GM23338 (cell line): ENCODE data around the gene DRAXIN. TPM values are rescaled to one million over a fixed set of nuclear protein-coding genes. Genes with fewer than 3 reads are reported as not detected.
A peak's percentile ranks its signal among the peaks of the same experiment; 100 is the strongest.

Experiments
- ATAC-seq: fragments of 200-7000 bp; cut with Tn5 transposase; 3 replicates; pipeline ENCODE4 v1.9.1; 2020
- DNase-seq: peaks from one replicate; pipeline ENCODE4 v3.0.0-alpha.2; 2015; ENCODE audit warnings: low spot score
- H2AFZ ChIP-seq: fragments of 200-600 bp; sonication (generic); 2 replicates; pipeline ENCODE4 v1.8.0; 2016; ENCODE audit warnings: antibody characterized with exemption, mild to moderate bottlenecking, moderate library complexity
- H3F3A ChIP-seq: fragments of 200-600 bp; sonication (generic); replicated peaks from 2 replicates; pipeline ENCODE4 v1.8.0; 2017; ENCODE audit warnings: antibody characterized with exemption, mixed run types, low read depth
- H3K27ac ChIP-seq: fragments of 200-600 bp; sonication (generic); 2 replicates; pipeline ENCODE4 v1.6.1; 2016; ENCODE audit warnings: low read depth
- H3K27me3 ChIP-seq: fragments of 200-600 bp; sonication (generic); 2 replicates; pipeline ENCODE4 v1.8.0; 2016; ENCODE audit warnings: mild to moderate bottlenecking, mixed run types, moderate library complexity; ENCODE audit not compliant: insufficient read depth
- H3K36me3 ChIP-seq: fragments of 200-600 bp; sonication (generic); 2 replicates; pipeline ENCODE4 v1.8.0; 2016; ENCODE audit warnings: mild to moderate bottlenecking; ENCODE audit not compliant: insufficient read depth
- H3K4me1 ChIP-seq: fragments of 200-600 bp; sonication (generic); 2 replicates; pipeline ENCODE4 v1.8.0; 2016; ENCODE audit warnings: mild to moderate bottlenecking, moderate library complexity; ENCODE audit not compliant: insufficient read depth
- H3K4me2 ChIP-seq: fragments of 200-600 bp; sonication (generic); 2 replicates; pipeline ENCODE4 v1.7.1; 2017; ENCODE audit warnings: mixed run types
- H3K4me3 ChIP-seq: fragments of 200-600 bp; sonication (generic); 2 replicates; pipeline ENCODE4 v1.6.1; 2016; ENCODE audit warnings: mixed run types
- H3K79me2 ChIP-seq: fragments of 200-600 bp; sonication (generic); replicated peaks from 2 replicates; pipeline ENCODE4 v1.8.0; 2017; ENCODE audit warnings: mild to moderate bottlenecking; ENCODE audit not compliant: insufficient read depth
- H3K9me2 ChIP-seq: fragments of 200-600 bp; sonication (generic); 2 replicates; pipeline ENCODE4 v1.8.0; 2017; ENCODE audit not compliant: insufficient read depth
- H4K20me1 ChIP-seq: fragments of 200-600 bp; sonication (generic); replicated peaks from 2 replicates; pipeline ENCODE4 v1.8.0; 2017; ENCODE audit warnings: mild to moderate bottlenecking; ENCODE audit not compliant: insufficient read depth
- H3K27ac Mint-ChIP-seq: 2 replicates; pipeline ENCODE4 v1.8.0; 2020; ENCODE audit warnings: inconsistent platforms, mild to moderate bottlenecking, moderate library complexity, mixed read lengths
- H3K27me3 Mint-ChIP-seq: 3 replicates; pipeline ENCODE4 v1.8.0; 2022; ENCODE audit warnings: low read depth, mild to moderate bottlenecking, moderate library complexity, mixed read lengths, inconsistent platforms; ENCODE audit not compliant: insufficient read depth, poor library complexity
- H3K36me3 Mint-ChIP-seq: 3 replicates; pipeline ENCODE4 v1.8.0; 2021; ENCODE audit warnings: low read depth, mild to moderate bottlenecking, inconsistent platforms, moderate library complexity, mixed read lengths
- H3K4me1 Mint-ChIP-seq: 3 replicates; pipeline ENCODE4 v1.8.0; 2020; ENCODE audit warnings: mild to moderate bottlenecking, inconsistent platforms, mixed read lengths
- H3K4me3 Mint-ChIP-seq: 3 replicates; pipeline ENCODE4 v1.8.0; 2021; ENCODE audit warnings: moderate library complexity, mild to moderate bottlenecking, inconsistent platforms, mixed read lengths
- H3K9me3 Mint-ChIP-seq: 3 replicates; pipeline ENCODE4 v1.8.0; 2020; ENCODE audit warnings: moderate library complexity, mild to moderate bottlenecking, inconsistent platforms, mixed read lengths
- JUNB ChIP-seq: IDR thresholded peaks from one replicate; pipeline ENCODE4 v1.6.1; 2016; ENCODE audit warnings: antibody characterized with exemption; ENCODE audit not compliant: unreplicated experiment
- NANOG ChIP-seq: IDR thresholded peaks from 2 replicates; pipeline ENCODE4 v1.6.1; 2016; ENCODE audit warnings: antibody characterized with exemption, borderline replicate concordance
- POLR2AphosphoS5 ChIP-seq: IDR thresholded peaks from 2 replicates; pipeline ENCODE4 v1.6.1; 2016; ENCODE audit warnings: antibody characterized with exemption, low read depth
- ZNF331 ChIP-seq: fragments of 250-450 bp; sonication (Bioruptor Pico); IDR thresholded peaks from 2 replicates; pipeline ENCODE4 v1.5.0; 2020; ENCODE audit warnings: low read depth, mild to moderate bottlenecking, moderate library complexity
- polyA plus RNA-seq: library from polyadenylated mRNA; unstranded; fragments of >200 nt; fragmentation: Nextera tagmentation; extraction: Ambion mirVana; gene quantifications from 2 replicates; pipeline ENCODE4 v1.2.1, GENCODE V29; 2016
- total RNA-seq: library from RNA; depleted of rRNA; stranded (reverse); fragments of >200 nt; shearing (Covaris generic); gene quantifications from 2 replicates; pipeline ENCODE4 v1.2.3, GENCODE V29; 2014
- TF ChIP-seq, protein P1 (sequence below): fragments of 250-450 bp; sonication (Bioruptor Pico); IDR thresholded peaks from 2 replicates; pipeline ENCODE4 v1.5.0; 2020; ENCODE audit warnings: mild to moderate bottlenecking, moderate library complexity

Gene DRAXIN
- total and polyA plus RNA-seq, 2 experiments from 2014 or later, result 7.6 to 23.0 TPM

DNA sequence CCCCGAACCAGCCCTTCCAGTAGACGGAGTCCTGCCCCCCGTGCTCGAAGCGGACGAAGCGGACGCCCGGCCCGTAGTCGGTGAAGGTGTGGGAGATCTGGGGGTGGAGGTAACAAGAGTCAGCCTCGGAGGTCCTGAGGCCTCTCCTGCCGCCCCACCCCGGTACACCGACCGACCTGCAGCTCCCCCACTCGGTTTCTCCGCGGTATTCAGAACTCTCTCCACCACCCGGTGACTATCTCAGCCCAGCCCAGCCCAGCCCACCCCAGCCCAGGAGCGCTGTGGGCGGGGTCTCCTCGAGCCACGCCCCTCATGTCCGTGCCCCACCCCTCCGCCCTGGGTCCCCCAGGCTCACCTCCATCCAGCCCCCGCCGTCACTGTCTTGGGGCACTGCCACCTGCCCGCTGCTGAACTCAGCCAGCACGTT lies 42.8 kb upstream of the DRAXIN start:
- peak overlapping the region; percentile 57 for H3K4me3 Mint-ChIP-seq
- Histone ChIP-seq H3K4me3 (peak overlapping the region; percentile 23; the same call in 1 of the 2 replicates), H3K79me2 (peaks cover 20% of the 10 kb centered on the region), H3F3A (peaks cover 13% of the 10 kb centered on the region; the same call in 1 of the 2 replicates), H3K27ac (no peak overlapping the region), H3K4me1 (peaks cover 29% of the 10 kb centered on the region), H2AFZ (no peak overlapping the region), H3K4me2 (peak overlapping the region; percentile 65), H3K9me2 (no peaks in the 10 kb centered on the region), H3K27me3 (no peaks in the 10 kb centered on the region), H3K36me3 (no peaks in the 10 kb centered on the region), H4K20me1 (peaks cover 8% of the 10 kb centered on the region)
- peak; percentile 79 for DNase-seq
- H3K9me3 Mint-ChIP-seq, result no peaks in the 10 kb centered on the region; the same call in 2 of the 3 replicates
- H3K27ac Mint-ChIP-seq, result no peak overlapping the region
- peaks cover 25% of the 10 kb centered on the region for H3K27me3 Mint-ChIP-seq
- TF ChIP-seq NANOG, result no peak
- TF ChIP-seq JUNB, result no peak
- TF ChIP-seq POLR2AphosphoS5, result no peak
- no peak for TF ChIP-seq ZNF331 (CRISPR knock-in tag)
- H3K4me1 Mint-ChIP-seq, result peaks cover 35% of the 10 kb centered on the region
- H3K36me3 Mint-ChIP-seq, result peaks cover 2% of the 10 kb centered on the region; the same call in 1 of the 3 replicates
- ATAC-seq, result peak; percentile 63

DNA sequence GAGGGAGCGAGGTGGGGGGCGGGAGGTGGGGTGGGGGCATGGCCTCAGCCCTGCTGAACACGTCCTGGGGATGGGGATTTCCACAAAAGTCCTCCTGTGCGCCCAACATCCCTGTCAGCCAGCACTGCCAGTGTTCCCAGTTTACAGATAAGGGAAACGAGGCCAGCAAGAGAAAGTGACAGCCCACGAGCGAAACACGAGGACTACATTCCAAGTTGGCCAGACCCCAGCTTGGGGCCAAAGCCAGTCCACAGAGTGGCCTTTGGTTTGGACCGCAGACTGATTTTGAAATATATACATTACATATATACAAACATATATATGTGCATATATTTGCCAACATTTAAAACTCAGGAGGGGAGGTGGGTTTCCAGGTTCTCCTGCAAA lies 42.3 kb upstream of the DRAXIN start:
- TF ChIP-seq, protein P1, sequence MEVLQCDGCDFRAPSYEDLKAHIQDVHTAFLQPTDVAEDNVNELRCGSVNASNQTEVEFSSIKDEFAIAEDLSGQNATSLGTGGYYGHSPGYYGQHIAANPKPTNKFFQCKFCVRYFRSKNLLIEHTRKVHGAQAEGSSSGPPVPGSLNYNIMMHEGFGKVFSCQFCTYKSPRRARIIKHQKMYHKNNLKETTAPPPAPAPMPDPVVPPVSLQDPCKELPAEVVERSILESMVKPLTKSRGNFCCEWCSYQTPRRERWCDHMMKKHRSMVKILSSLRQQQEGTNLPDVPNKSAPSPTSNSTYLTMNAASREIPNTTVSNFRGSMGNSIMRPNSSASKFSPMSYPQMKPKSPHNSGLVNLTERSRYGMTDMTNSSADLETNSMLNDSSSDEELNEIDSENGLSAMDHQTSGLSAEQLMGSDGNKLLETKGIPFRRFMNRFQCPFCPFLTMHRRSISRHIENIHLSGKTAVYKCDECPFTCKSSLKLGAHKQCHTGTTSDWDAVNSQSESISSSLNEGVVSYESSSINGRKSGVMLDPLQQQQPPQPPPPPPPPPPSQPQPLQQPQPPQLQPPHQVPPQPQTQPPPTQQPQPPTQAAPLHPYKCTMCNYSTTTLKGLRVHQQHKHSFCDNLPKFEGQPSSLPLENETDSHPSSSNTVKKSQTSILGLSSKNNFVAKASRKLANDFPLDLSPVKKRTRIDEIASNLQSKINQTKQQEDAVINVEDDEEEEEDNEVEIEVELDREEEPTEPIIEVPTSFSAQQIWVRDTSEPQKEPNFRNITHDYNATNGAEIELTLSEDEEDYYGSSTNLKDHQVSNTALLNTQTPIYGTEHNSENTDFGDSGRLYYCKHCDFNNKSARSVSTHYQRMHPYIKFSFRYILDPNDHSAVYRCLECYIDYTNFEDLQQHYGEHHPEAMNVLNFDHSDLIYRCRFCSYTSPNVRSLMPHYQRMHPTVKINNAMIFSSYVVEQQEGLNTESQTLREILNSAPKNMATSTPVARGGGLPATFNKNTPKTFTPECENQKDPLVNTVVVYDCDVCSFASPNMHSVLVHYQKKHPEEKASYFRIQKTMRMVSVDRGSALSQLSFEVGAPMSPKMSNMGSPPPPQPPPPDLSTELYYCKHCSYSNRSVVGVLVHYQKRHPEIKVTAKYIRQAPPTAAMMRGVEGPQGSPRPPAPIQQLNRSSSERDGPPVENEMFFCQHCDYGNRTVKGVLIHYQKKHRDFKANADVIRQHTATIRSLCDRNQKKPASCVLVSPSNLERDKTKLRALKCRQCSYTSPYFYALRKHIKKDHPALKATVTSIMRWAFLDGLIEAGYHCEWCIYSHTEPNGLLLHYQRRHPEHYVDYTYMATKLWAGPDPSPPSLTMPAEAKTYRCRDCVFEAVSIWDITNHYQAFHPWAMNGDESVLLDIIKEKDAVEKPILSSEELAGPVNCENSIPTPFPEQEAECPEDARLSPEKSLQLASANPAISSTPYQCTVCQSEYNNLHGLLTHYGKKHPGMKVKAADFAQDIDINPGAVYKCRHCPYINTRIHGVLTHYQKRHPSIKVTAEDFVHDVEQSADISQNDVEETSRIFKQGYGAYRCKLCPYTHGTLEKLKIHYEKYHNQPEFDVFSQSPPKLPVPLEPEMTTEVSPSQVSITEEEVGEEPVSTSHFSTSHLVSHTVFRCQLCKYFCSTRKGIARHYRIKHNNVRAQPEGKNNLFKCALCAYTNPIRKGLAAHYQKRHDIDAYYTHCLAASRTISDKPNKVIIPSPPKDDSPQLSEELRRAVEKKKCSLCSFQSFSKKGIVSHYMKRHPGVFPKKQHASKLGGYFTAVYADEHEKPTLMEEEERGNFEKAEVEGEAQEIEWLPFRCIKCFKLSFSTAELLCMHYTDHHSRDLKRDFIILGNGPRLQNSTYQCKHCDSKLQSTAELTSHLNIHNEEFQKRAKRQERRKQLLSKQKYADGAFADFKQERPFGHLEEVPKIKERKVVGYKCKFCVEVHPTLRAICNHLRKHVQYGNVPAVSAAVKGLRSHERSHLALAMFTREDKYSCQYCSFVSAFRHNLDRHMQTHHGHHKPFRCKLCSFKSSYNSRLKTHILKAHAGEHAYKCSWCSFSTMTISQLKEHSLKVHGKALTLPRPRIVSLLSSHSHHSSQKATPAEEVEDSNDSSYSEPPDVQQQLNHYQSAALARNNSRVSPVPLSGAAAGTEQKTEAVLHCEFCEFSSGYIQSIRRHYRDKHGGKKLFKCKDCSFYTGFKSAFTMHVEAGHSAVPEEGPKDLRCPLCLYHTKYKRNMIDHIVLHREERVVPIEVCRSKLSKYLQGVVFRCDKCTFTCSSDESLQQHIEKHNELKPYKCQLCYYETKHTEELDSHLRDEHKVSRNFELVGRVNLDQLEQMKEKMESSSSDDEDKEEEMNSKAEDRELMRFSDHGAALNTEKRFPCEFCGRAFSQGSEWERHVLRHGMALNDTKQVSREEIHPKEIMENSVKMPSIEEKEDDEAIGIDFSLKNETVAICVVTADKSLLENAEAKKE (CRISPR knock-in tag), result no peak
- H3K4me2 ChIP-seq, result no peak overlapping the region
- H3K79me2 ChIP-seq, result peaks cover 20% of the 10 kb centered on the region
- no peak overlapping the region for H3K27ac ChIP-seq
- no peak overlapping the region for H3K4me3 ChIP-seq
- ATAC-seq, result no peak
- H3K4me3 Mint-ChIP-seq, result no peak overlapping the region
- no peak for DNase-seq
- no peaks in the 10 kb centered on the region for H3K27me3 ChIP-seq
- no peaks in the 10 kb centered on the region for H3K36me3 ChIP-seq
- peaks cover 13% of the 10 kb centered on the region; the same call in 1 of the 2 replicates for H3F3A ChIP-seq
- no peak overlapping the region for H3K27ac Mint-ChIP-seq
- peaks cover 35% of the 10 kb centered on the region for H3K4me1 Mint-ChIP-seq
- H3K9me3 Mint-ChIP-seq, result no peaks in the 10 kb centered on the region; the same call in 2 of the 3 replicates
- peaks cover 2% of the 10 kb centered on the region; the same call in 1 of the 3 replicates for H3K36me3 Mint-ChIP-seq
- H4K20me1 ChIP-seq, result peaks cover 8% of the 10 kb centered on the region
- peaks cover 25% of the 10 kb centered on the region for H3K27me3 Mint-ChIP-seq
- H3K9me2 ChIP-seq, result no peaks in the 10 kb centered on the region
- no peak overlapping the region for H2AFZ ChIP-seq
- peaks cover 30% of the 10 kb centered on the region for H3K4me1 ChIP-seq
